Measurements from ENCODE around the gene AAMP.

Gene AAMP

DNA sequence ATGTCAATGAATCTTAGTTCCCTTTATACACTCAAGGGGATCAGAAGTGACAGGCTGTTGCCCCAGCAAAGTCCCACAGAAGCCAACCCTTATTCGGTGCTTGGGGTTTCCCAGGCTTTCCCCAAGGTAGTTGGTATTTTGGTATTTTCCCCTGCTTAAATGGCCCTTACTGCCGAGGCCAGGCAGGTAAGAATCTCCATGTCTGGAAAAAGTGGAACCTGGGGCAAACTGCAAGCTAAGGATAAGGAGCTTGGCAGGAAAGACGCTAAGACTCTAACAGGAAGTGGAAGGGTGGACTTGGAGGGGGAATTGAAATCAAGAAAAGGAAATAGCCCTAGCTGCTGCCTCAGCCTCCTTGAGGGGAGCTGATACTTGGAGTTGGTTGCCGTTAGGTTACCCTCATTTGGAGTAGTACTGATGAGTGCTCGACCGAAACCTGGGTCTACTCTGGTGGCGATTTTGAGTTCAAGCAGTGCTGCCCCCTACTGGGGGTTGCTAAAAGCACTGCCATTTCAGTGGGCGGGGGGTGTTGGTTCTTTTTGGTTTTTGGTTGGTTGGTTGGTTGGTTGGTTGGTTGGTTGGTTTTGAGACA lies 12.5 kb downstream of the AAMP start:
- no peak for DNase-seq

DNA sequence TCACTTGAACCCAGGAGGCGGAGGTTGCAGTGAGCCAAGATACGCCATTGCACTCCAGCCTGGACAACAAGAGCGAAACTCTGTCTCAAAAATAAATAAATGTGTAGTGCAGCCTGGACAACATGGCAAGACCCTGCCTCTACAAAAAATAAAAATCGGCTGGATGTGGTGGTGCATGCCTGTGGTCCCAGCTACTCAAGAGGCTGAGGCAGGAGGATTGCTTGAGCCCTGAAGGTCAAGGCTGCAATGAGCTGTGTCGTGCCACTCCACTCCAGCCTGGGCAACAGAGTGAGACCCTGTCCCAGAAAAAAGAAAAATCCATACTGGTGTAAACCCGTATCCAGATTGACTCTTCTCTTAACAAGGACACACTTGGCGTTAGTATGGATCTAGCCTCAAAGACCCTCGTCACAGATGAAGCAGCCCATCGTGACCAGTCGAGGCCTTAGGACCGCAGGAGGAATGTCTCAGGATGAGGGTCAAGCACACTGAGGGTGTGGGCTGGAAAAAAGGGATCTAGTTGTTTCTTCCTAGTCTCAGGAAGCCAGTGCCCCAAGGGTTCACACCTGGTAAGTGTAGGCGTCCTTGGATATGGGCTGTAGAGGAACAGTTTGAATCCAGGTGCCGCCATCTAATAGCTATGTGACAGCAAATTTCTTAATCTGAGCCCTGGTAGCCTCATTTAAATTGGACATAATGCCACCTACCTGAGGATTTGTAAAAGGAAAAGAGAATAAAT lies 13.2 kb downstream of the AAMP start:
- no peak for DNase-seq

DNA sequence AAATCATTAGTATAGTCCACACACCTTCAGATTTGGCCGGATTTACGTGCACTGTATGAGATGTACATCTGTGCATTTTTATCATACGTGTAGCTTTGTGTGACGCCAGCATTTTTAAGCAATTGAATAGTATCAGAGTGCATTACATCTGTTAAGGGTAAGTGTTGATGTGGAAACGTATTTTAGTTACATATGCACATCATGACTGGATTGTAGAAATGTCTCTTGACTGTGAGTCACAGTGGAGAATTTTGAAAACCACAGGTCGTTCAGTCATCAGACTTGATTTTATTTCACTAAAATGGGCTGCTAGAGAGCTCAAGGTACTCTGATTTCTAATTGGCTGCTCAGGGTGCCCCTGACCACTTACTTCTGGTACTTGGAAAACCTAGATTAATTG lies 14.5 kb downstream of the AAMP start:
- peak; percentile 62 for DNase-seq

DNA sequence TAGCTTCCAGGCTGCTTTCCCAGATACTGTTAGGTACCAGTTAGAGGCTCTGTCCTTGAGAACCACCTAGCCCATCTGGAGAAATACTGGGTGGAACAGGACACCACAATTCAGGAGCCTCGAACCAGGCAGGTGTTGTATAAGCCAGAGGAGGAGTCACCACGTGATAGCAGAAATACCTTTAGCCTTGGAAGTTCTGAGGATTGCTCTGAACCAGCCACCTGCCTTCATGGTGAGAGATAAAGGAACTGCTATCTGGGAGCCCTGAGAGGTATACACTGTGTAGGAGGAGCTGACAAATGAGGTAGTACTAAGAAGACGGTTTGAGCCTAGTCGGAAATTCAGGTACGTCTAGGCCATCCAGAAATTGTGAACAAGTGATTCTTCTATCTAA lies 16.7 kb downstream of the AAMP start:
- no peak for DNase-seq

DNA sequence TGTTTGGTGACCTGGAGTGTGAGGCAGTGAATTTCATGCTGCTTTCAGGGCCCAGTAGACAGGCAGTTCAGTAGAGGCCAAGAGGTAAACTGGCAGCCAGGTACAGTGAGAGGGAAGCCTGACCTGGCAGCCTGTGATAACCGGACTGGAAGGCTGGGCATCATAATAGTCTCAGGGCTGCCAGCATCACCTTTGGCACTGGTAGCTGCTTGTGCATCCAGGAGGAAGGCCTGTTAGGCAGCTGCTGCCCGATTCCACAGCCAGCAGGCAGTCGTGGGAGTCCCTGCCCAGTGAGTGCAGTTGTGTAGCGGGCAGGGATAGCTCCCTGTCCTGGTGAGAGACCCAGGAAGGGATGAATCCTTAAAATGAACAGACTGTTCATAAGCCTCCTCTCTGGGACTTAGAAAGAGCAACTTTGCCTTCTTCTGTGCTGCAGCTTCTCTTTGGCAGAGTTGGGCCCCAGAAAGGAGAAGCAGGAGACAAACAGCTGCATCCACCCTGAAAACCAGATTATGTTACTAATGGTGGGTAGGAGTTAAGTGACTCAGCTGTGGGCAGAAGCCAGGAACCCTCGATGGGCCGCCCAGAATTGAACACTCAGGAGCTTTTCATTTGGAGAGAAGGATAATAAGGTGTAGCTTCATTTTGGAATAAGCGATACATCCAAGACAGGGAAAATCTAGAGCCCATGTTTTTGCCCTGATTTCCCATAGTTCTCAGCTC lies 17.3 kb downstream of the AAMP start:
- no peak for DNase-seq

DNA sequence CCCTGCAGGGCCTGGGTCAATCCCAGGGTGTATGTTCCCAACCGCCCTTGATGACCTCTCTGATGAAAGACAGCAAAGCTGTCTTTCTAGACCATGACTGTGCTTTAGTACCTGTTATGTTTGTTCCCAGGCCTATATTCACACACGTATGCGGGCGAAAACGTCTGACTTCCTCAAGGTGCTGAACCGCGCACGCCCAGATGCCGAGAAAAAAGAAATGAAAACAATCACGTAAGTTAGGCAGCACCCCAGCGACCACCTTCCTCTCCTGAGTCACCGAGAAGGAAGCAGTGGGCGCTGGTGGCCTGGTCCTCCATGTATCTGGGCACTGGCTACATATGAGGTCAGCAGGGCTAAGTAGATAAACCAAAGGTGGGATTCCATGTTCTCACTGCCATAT lies 20.2 kb downstream of the AAMP start:
- DNase-seq: no peak

DNA sequence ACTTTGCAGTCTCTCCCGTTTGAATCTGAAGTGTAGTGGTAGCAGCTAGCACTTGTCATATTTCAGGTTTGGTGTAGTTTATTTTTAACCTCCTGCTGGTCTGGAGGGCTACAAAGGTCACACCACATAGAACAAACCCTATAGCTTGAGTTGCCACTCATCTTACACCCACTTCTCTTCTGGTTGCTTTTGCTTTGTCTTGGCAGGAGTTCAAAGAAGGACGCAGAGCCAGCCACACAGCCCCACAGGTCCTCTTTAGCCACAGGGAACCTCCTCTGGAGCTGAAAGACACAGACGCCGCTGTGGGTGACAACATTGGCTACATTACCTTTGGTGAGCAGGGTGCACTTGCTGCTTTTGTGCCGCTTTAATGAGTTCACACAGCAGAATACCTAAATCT lies 24.7 kb downstream of the AAMP start:
- DNase-seq: no peak

DNA sequence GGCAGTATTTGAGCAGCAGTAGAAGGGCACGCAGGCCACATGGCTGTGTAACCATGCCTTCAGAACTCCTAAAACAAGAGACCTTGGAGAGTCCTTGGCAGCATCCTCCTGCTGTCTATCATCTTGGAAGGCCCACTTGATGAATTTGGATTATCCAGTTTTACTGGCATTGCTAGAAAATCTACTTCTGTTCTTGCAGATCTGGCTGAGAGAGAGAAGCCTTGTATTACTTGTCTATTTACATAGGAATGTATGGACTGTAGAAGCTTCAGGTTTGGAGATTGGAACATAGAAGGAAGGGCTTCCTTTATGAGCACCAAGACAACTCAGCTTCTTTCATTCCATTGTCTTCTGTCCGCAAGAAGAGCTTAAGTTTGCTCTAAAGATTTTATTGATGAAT lies 25.3 kb downstream of the AAMP start:
- DNase-seq: no peak

DNA sequence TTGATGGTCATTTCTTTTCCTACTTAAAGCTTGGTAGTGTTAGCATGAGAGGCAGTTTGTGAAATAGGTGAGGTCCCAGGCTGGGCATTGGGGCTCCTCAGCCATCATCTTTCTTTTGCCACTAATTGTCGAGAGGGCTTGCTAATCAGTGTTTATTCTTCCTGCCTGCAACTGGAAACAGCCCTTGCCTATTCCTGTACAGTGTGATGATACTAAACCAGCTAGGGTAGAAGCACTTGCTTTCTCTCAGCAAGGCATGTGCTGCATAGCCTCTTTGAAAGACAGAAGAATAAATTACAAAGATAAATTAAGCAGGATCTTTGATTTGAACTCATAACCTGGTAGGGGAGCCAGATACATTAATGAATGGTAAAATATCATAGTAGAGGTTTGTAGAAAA lies 25.7 kb downstream of the AAMP start:
- no peak for DNase-seq

DNA sequence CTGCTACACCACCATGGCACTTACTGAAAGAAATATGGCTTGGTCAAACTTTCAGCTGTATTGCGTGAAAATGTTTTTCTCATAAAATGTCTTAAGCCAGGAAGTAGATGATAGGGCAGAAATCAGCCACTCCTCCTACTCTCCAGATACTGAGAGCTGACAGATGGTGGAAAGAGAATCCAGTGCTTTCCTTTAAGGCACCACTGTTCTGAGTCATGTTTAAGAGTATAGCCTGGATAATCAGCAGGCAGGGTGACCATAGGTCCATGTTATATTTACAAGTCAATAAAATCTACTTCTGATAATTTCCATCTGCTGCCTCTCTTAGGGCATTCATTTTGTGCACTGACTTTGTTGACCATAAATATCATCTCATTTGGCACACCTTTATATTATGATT lies 31.1 kb downstream of the AAMP start:
- DNase-seq: no peak

DNA sequence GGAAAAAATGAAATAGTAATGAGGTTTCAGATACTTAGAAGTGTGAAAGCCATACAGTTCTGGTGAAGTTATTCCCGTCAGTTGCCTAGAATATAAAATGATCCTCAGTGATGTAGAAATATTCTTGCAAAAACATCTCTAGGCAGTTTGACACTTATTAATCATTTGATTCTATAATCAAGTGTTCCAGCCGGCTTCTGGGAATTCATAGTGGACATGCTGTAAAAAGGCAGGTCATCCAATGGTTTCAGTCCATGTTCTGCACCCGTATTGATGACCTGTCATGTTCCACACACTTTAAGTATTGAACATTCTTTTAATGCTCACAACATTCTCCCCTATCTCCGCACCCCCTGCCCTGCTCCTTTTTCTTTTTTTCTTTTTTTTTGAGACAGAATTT lies 33.1 kb downstream of the AAMP start:
- DNase-seq: no peak

DNA sequence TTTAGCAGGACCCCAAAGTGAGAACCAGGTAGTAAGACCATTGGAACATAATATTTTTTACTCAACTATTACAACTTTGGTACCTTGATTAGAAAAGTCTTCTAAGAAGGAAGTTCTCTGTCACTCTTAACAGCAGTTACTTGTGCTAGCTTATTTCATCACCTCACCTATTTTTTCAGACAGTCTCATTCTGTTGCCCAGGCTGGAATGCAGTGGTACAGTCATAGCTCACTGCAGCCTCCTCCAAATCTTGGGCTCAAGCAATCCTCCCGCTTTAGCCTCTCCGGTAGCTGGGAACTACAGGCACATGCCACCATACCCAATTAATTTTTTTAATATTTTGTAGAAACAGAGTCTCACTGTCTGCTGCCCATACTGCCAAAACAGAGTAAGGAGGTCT lies 34.9 kb downstream of the AAMP start:
- DNase-seq: no peak

DNA sequence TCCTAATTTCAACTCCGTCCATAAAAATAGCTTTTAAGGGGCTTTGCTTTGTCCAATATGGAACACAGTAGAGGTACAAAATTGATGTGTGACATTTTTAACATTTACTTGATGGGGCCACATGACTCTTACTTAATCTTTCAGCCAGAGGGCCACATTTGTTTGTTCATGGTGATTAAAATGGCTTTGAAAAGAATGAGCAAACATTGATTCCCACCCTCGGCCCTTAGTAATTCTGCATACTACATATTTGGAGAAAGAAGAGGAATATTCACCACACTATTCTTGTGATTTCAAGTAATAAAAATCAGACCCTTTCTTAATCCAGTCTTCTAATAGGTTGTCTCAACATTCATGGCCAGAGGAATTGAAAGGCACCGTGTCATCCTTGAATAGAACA lies 35.4 kb downstream of the AAMP start:
- DNase-seq: no peak

DNA sequence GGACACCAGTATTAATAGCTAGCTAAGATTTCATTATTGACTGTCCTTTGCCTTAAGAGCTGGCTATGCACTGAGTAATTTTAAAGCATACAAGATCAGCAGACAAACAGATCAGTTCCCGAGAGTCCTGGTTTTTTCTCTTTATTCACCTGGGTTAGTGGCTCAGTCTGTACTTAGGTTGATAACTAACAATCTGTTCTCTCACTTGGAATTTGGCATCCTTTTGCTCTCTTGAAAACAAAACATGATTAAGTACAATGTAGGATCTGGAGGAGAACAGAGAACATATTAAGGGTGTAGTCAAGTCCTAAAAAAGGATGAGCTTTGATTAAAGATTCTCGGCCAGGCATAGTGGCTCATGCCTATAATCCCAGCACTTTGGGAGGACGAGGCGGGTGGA lies 36.4 kb downstream of the AAMP start:
- DNase-seq: no peak

DNA sequence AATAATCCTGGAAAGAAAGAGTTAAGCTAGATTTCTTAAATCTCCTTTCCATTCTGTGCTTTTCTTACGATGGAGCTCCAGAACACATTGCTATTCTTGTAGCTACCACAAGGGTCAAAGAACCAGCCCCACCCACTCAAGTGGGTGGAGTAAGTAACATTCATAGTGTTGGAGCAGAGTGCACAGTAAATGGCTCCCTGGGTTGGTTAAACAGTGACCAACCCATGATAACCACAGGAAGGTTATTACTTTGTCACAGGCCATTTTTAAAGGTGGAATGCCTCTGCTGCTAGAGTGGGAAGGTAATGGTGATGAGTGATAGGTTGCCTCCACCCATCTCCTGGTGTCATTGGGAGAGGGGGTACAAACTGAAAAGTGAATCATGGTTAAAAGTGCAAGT lies 39.1 kb downstream of the AAMP start:
- DNase-seq: no peak

DNA sequence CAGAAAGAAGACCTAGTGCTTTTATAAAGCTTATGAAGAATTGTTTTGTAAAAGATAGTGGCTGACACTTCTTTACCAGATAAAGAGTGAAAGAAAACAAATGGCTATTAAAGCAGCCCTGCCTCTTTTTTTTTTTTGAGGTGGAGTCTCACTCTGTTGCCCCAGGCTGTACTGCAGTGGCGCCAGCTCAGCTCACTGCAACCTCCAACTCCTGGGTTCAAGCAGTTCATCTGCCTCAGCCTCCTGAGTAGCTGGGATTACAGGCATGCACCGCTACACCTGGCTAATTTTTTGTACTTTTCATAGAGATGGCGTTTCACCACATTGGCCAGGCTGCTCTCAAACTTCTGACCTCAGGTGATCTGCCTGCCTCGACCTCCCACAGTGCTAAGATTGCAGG lies 40.1 kb downstream of the AAMP start:
- DNase-seq: peak; percentile 31

DNA sequence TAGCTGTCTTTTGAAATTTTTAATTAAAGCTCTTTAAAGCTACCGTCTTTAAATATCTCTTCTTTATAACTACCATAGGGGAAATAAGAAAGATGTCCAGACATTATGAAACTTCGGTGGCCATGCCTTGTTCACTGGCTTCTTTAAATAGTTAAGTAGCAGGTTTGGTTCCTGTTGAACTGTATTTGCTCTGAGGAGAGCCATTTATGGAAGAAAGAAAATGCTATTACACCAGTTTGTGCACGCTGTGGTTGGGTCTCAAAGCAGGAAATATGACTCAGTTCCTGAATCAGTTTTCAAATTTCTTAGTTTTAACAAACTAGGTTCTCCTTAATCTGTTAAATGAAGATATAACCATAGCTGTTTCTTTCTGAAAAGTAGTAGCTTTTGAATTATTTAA lies 40.7 kb downstream of the AAMP start:
- DNase-seq: peak; percentile 88

DNA sequence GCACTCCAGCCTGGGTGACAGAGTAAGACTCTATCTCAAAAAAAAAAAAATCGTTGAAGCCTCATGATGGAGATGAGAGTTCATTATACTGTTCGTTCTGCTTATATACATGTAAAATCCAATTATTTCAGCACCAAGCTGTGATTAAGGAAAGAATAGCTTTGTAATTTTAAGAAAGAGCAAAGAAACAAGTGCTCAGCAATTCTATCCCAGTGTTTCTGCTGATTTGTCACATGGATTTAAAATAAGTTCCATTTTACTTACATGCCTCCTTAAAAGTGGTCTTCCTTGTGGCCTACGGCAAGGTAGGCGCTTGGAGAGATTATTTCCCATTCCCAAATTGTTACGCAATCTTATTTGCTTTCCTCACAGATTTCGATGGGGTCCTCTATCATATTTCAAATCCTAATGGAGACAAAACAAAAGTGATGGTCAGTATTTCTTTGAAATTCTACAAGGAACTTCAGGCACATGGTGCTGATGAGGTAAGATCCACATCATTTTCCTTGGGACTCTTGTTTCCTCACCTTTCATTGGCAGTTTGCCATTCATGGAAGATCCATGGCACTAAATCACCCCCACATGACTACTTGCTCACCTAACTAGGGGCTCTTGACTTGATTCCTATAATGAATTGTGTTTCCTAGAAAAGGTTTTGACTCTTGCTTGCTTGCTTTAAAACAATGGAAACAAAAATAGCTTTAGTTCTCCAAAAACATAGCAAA lies 41.4 kb downstream of the AAMP start:
- DNase-seq: no peak

DNA sequence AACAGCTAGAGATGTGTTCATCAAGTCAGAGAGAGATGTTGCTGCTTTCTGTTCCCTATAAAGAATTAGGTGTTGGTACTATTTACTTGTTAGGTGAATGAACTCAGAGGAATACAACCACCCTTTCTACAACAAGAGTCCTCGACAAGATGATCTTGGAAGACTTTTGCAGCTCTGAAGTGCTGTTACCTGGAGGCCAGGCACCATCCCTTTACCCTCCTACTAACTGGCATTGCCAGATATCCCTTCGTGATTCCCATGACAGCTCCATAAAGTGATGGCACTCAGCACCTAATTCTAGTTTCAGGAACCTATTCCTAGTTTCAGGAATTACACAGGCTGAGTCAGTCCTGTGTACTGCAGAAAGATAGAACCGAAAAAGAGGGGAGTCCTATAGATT lies 43.0 kb downstream of the AAMP start:
- no peak for DNase-seq

DNA sequence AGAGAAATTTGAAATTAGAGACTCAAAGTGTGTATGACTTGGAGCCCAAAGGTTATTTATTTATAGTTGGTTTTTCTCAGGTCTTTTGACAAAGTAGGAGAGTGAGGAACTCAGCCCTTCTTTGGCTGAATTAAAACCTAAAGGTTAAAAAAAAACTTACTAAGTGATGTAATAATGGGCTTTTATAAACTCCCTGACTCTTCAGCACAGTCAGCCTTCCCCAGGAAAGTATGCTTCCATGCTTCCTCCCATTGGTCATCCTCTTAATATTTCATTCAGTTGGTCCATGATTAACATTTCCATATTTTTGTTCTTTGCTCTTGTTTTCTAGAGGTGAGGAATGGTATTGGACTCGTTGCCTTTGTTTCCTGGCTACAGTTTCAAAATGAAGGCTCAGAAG lies 45.8 kb downstream of the AAMP start:
- DNase-seq: no peak

DNA sequence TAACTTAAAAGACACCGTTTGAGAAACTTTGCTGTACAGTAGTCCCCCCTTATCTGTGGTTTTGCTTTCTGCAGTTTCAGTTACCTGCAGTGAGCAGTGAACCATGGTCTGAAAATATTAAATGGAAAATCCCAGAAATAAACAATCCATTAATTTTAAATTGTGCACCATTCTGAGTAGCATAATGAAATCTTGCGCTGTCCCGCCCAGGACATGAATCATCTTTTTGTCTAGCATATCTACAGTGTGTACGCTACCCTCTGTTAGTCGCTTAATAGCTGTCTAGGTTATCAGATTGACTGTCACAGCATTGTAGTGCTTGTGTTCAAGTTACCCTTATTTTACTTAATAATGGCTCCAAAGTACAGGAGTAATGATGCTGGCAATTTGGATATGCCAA lies 46.9 kb downstream of the AAMP start:
- no peak for DNase-seq

DNA sequence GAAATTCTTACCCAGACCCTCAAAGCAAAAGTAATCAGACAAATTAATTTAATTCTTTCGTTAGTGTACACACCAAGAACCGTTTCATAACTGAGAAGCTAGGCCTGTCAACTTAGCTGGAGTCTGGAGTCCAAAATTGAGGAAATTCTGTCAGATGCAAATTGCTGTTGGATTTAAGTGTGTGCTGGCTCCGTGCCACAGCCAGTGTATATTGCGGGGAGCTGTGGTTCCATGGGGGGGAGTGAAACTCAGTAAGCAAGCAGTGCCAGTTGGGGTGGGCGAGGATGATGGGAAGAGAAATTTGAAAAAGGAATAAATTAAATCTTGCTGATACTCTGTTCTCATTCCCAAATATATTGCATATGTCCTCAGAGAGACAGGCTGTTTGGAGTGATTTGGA lies 48.9 kb downstream of the AAMP start:
- DNase-seq: no peak

DNA sequence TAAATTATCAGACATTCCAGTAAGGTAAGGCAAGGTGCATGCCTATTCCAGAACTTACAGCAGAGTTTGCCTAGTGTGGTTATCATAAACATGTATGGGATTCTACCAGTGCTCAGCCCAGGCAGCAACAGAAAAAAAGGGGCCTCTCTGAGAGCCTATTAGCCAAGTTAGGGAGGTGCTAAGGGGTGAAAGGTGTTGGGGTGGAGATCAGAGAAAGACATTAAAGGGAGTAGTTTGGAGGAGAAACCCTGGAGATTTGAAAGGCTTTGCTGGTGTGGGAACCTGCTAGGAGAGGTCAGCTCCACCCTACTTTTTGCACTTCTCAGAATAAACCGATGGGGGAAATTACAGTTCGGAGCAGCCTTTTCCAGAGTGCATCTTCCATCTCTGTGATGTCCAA lies 50.0 kb downstream of the AAMP start:
- no peak for DNase-seq

All from fibroblast of skin of abdomen (primary cell).